GM10266 (cell line): Measurements from ENCODE around the gene PDP2.
A peak's percentile ranks its signal among the peaks of the same experiment; 100 is the strongest.

Experiments
- DNase-seq: peaks from one replicate; pipeline ENCODE4 v3.0.0; 2012; ENCODE audit errors: extremely low spot score
- TF ChIP-seq, protein P1 (sequence below): IDR thresholded peaks from 2 replicates; pipeline ENCODE4 v1.5.1; 2012; ENCODE audit warnings: mild to moderate bottlenecking, low read depth; ENCODE audit not compliant: control insufficient read depth, insufficient read depth; ENCODE audit errors: missing control alignments

Gene PDP2

DNA sequence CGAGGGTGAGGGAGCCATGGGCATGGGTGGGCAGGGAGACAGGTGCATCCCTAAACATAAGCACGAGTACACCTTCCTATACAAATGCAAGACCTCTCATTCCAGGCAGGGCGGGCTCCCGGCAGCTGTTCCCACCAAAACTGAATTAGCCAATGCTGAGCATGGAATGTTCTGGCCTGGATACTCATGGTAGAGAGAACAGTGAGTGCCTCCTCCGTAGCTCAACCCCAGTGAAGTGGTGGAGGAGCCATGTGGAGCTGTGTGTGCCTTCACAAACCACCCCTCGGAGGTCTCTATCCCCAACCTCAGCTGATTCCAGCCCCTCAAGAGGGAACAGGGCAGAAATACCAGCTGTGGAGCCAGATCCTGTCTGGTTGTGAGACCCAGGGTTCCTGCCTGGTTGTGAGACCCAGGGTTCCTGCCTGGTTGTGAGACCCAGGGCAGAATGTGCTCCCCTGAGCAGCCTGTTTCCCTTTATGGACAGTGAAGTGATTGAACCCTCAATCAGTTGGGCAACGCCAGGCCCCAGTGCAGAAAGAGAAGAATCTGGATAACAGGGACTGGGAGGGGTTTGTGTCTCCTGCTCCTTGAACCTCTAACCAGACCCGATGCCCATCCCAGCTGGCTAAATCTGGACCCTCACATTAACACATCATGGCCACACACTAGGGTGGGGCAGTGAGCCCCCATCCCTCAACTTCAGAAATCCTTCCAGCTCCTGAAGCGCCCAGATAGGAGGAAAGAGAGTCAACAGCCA is 40.8 kb downstream of the PDP2 start:
- TF ChIP-seq, protein P1, sequence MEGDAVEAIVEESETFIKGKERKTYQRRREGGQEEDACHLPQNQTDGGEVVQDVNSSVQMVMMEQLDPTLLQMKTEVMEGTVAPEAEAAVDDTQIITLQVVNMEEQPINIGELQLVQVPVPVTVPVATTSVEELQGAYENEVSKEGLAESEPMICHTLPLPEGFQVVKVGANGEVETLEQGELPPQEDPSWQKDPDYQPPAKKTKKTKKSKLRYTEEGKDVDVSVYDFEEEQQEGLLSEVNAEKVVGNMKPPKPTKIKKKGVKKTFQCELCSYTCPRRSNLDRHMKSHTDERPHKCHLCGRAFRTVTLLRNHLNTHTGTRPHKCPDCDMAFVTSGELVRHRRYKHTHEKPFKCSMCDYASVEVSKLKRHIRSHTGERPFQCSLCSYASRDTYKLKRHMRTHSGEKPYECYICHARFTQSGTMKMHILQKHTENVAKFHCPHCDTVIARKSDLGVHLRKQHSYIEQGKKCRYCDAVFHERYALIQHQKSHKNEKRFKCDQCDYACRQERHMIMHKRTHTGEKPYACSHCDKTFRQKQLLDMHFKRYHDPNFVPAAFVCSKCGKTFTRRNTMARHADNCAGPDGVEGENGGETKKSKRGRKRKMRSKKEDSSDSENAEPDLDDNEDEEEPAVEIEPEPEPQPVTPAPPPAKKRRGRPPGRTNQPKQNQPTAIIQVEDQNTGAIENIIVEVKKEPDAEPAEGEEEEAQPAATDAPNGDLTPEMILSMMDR = no peak
- no peak for DNase-seq

DNA sequence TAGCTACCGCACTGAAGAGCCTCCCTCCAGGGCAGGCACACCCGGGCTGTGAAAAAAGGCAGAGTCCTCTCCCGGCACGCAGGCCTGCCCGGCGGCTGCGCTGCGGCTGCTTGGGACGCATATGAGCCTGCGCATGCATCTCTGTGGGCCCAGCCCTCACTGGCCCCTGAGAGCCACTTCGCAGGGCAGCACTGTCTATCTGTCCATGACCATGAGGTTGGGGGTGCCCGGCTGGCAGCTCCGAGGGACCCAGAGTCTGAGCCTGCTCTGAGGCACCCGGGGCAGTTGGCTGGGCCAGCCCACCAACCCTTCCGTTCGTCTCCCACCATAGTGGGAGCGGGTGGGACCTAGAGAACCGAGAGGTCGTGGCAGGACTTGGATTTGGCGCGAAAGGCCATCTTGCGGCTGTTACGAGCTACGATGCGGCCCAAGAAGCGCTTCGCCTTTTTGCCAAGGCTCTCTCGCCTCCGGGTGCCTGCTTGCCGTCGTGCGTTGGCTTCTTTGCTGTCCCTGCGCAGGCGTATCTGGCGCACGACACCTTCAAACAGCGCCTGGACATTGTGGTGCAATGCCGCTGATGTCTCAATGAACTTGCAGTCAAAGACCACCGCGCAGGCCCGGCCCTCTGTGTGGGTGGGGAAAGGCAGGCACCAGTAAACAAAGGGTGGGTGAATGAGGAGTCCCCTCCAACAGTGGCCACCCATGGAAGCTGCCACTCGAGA is 41.6 kb downstream of the PDP2 start:
- TF ChIP-seq, protein P1 = no peak
- DNase-seq = no peak

DNA sequence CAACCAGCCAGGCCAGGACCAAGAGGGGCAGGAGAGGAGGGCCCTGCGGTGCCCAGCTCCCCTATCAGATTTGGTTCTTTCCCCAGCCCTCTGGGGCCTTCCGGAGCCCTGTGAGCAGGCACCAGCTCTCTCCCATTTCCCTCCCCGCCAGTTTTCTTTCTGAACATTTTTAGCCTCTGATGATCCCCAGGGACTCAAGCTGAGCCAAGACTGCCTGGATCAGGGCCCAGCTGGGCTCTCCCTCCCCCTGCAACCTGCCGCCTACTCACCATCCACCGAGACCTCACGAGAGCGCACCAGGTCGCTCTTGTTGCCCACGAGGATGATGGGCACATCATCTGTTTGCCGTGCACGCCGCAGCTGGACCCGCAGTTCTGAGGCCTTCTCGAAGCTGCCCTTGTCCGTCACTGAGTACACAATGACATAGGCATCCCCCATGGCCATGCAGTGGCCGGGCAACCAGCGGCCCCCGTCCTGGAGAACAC is 43.0 kb downstream of the PDP2 start:
- peak; percentile 37 for DNase-seq
- TF ChIP-seq, protein P1 = no peak

DNA sequence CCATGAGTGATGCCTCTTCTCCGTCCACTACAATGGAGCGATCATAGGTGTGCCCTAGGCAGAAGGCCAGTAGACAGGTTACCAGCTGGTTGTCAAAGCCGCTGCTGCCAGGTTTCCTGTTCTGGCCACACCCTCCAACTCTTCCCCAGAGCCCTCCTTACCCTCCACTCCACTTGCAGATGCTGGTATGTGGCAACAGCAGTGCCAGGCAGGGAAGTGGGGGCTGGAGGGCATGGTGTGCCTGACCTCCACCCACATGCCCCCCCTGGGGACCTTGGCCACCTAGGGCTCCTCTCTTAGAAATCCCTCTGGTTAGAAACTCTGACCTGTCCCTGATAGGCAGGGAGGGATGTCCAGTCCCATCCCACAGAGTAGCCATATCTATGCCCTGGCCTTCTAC is 43.6 kb downstream of the PDP2 start:
- TF ChIP-seq, protein P1 = no peak
- no peak for DNase-seq

DNA sequence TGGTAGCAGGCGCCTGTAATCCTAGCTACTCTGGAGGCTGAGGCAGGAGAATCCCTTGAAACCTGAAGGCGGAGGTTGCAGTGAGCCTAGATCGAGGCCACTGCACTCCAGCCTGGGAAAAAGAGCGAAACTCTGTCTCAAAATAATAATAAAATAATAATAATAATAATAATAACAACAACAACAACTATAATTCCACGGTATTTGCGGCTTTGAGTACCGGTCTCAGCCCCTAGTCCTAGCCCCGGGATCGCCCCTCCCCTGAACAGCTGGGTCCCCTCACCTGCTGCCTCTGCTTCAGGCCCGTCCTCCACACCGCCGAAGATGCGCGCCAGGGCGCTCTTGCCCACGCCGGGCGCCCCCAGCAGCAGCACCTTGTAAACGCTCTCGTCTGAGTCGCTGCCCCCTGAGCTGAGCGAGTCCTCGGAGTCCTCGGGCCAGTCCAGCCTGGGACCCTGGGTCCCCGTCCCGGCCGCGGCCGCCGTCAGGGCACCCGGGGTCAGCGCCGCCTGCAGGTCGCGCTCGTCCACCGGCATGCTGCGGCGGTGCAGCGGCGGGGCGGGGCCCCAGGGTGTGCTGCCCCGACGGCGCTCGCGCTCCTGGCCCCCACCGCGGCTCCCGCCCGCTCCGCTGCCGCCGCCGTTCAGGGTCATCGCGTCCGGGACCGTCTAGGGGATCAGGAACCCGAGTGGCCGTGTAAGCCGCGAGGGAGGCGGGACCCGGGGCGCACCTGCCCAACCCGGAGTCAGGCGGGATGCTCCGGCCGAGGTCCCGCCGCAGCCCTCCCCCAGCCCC is 44.4 kb downstream of the PDP2 start:
- peak; percentile 84 for DNase-seq
- TF ChIP-seq, protein P1 = peak; percentile 74

DNA sequence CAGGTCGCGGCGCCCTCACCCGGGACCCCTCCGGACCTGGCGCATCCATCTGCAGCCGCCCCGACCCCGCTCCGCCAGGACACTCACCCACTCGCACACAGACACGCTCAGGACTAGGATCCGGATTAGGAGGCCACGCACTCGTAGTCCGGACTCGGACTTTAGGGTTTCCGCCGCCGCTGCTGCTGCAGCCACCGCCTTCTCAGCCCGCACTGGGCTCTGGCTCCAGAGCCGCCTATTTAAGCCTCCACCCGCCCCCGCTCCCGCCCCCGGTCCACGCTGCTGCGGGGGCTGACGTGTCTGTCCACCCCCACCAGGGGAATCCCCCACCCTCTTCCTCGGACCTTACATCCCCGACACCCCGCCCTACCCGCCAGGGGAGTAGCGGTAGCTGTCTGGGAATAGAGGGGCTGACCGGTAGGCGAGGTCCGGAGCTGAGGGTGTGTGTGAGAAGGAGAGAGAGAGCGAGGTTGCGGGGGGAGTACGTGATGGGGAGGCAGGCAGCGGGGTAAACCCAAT is 45.1 kb downstream of the PDP2 start, which contains the start of gene RRAD:
TSS of gene RRAD (minus strand) at position 214 of the 519 bp plus-strand sequence. CDS start 356 bp downstream, outside the sequence.
- DNase-seq = peak; percentile 51
- TF ChIP-seq, protein P1 = no peak
